HG03025 (cell line): ENCODE measurements around the gene EPB41L5.
A peak's percentile ranks its signal among the peaks of the same experiment; 100 is the strongest.
"Not testable (repeated sequence)": the region's sequence is repeated elsewhere in the genome, so short reads cannot be mapped to it uniquely, and the experiment has no call there.

Source experiments
- ATAC-seq: cut with Tn5 transposase; IDR thresholded peaks from one replicate; pipeline ENCODE4 v1.9.1; 2021; ENCODE audit warnings: mild to moderate bottlenecking, moderate library complexity; ENCODE audit not compliant: unreplicated experiment, low FRiP score

Gene EPB41L5

DNA sequence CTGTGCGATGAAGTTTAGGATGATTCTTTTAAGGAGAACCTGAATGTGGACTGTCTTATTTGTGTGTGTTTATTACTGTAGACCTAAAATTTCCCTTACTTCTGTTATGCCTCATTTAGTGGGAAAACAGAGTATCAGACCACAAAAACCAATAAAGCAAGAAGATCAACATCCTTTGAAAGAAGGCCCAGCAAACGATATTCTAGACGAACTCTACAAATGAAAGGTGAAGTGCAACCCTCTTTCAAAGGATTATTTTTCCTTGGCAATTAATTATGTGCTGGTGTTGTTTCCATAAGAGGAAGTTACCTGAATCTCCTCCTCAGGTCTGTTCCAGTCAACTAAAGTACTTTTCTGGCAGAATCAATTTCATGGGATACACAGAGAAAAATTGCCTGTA, 78.6 kb downstream of the EPB41L5 start:
- no peak for ATAC-seq

DNA sequence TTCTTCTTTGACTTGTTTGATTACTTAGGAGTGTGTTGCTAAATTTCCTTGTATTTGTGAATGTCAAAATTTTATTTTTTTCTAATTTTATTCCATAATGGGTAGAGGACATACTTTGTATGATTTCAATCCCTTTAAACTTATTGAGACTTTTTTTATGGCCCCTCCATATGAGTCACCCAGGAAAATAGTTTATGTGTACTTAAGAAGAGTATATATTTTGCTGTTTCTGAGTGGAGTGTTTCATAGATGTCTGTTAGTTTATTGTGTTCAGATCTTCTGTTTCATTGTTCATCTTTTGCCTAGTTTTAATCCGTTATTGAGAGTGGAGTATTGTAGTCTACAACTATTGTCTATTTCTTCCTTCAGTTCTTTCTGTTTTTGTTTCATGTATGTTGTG, 81.9 kb downstream of the EPB41L5 start:
- no peak for ATAC-seq

DNA sequence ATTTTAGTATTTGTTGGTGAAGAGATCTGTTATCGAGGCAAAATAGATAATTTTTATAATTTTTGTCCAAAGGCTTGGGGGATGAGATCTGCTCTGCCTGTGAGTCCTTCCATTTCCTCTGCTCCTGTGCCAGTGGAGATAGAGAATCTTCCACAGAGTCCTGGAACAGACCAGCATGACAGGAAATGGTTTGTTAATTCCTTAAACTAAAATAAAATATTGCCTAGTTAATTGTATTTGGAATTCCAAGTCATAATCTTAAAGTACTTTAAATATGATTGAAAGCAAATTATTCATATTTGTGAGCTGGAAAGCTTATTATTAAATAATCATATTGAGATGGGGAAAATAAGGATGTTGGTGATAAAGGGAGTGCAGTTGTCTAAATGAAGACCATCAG, 87.8 kb downstream of the EPB41L5 start:
- ATAC-seq, result no peak

DNA sequence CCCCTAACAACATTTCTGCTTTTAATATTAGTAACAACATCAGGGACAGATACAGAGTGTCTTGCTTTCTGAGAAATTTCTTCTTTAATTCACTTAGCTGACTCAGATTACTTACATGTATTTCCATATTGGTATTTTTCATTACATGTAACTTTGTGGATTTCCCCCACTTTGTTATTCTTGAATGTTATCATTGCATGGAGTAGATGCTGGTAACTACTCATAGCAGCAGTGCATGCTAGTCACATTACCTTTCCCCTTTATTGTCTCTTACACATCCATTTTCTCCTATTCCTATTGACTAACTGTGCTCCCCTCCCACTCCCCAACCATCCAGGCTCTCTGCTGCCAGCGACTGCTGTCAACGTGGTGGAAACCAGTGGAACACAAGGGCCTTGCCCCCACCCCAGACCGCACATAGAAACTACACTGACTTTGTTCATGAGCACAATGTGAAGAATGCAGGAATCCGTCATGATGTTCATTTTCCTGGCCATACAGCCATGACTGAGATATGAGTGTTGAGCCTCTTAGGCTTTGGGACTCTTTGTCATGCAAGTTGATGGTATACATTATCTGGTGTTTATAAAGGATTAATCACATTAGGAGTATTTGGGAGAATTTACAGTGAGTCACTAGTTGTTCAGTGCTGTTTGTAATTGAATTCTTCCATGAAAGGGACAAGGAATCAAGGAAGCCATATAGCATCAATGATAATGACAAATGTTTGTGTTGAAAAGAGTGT, 91.0 kb downstream of the EPB41L5 start:
- no peak for ATAC-seq

DNA sequence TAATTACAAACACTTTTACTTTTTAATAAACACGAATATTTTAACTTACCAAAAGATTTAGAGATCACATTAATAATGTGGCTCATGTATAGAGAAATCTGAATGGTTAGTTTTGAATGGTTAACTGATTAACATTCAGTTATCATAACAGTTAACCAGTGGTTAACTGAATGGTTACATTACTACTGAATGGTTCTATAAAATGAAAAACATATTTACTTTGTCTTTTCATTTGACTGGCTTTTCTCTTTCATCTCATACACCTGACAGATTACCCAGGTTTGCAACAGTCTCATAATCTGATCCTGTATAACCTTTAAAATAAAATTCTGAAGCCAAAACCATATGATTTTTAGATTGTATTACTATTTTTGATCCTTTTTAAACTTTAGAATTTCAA, 91.9 kb downstream of the EPB41L5 start:
- ATAC-seq, result no peak

DNA sequence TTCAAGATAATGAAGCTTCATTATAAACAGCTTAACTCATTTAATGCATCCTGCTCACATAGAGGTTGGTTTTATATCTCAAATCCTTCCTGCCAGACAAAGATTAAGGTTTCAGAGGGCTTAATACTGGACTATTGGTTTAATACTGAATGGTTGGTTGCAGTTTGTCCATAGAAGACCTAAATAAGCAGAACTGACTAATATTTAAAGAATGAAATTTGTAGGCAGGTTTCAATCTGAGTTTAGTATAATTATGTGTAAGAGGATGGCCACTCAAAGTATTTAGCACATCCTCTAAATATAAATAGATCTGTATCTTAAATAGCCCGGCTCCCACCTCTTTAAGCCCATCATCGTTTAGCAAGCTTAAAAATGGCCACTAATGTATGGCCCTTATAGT, 92.5 kb downstream of the EPB41L5 start:
- peak; percentile 63 for ATAC-seq

DNA sequence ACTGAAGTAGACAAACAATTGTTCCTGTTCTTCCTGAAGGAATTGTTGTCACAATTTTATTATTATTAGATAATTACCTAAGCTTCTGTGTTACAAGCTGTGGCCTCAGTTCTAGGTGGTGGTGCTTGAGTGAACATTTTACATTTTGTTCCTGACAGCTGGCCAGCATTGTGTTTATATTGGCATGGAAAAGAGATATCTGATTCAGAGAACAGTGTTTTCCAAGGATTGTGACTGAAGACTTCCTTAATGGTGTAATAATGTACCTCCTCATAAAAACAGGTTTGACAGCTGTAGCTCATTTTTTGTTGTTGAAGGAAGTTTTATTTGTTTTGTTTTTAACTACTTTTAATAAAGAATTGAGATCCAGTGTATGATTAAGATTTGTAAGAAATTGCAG, 95.2 kb downstream of the EPB41L5 start:
- ATAC-seq, result no peak

DNA sequence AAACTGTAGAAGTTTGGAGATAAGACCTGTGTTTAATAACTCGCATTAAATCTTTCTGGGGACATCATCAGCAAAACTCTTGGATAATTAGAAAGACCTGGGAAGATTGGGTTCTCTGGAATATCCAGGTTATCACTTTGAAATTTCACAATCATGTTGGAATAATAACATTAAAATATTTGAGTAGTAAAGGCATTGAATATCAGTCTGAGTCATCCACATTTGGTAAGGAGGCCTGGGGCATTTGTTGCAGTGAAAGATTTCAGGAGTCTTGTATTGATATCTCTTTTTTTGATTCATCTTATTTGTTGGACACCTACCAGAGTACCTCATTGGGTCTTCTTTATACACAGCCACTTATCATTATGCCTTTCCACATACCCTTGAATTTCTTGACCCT, 95.9 kb downstream of the EPB41L5 start:
- ATAC-seq, result no peak

DNA sequence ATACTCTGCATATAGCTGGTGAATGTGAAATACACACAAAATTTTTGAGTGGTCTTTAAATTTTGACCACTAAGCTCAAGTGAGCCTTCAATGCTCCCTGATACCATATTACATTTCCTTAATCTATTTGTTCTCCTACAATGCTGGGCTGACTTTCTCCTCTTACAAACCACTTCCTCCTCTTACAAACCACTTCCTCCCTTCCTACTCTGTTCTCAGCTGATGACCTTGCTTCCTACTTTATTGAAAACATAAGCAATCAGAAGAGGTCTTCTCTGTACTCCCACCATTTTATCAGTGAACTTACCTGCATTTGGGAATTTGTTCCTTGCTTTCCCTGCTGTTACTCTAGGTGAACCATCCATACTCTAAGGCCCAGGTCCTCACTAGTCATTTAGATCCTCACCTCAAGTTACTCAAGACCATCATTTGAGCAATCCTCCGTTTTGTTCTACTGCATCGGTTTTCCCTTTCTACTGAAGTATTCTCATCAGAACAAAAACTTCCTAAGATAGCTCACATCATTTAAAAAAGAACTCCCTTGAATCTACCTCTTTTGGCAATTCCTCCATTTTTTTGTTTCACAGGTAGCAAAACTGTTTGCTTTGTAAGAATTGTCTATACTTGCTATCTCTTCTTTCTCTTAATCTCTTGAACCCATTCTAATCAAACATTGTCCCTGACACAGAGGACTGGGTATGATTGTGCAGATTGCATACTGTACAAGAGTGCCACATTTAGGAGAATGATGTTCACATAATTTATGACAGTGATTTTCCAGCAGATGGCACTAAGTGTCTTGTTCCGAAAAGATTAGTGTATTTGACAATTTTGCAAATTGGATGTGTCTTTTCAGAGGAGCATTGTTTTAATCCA, 96.5 kb downstream of the EPB41L5 start:
- no peak for ATAC-seq

DNA sequence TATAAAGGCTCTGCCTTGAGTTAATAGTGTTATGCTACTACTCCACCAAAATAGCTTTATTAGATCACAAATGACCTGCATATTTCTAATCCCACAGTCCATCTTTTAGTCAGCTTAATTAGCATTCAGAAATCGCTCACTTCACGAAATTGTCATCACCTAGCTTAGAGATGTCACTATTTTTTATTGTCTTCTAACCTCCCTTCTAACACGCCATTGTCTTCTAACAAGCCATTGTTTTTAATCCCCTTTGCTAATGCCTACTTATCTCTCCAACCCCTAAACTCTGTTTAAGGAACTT, 97.1 kb downstream of the EPB41L5 start:
- ATAC-seq, result no peak

DNA sequence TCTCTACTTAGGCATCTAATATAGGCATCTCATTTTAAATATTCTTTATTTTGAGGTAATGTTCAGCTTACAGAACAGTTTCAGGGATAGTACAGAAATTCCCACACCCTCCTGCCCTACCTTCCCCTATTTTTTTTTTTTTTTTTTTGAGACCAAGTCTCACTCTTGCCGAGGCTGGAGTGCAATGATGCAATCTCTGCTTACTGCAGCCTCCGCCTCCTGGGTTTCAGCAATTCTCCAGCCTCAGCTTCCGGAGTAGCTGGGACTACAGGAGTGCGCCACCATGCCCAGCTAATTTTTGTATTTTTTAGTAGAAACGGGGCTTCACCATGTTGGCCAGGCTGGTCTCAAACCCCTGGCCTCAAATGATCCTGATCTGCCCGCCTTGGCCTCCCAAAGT, 97.6 kb downstream of the EPB41L5 start:
- ATAC-seq, result no peak

DNA sequence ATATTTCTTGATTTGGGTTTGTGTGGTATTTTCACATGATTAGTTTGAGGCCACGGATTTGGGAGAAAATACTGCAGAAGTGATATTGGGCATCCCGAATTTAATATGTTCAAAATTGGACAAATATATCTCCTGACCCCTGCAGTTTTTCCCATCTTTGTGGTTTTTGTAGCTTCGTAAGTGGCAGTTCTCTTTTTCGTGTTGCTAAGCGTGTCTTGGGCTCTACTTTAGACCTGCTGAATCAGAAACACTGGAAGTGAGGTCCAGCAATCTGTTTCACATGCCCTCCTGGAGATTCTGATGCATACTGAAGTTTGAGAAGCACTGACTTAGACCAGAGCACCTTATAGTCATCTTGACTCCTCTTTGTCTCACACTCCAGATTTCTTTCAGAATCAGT, 98.3 kb downstream of the EPB41L5 start:
- no peak for ATAC-seq

DNA sequence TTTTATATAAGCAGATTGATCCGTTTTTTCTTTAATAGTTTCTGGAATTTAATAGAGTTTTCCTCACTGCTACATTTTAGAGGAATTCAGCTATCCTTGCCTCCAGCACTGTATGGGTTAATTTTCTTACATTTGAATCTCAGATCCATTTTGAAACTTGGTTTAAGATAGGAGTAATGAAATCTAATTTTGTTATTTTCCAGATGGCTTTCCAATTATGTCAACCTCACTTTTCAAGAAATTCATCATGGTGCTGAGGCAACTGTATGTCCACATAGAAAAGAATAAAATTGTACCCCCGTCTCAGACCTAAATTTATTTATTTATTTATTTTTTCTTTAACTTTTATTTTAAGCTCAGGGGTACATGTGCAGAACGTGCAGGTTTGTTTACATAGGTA, 105.1 kb downstream of the EPB41L5 start:
- no peak for ATAC-seq

DNA sequence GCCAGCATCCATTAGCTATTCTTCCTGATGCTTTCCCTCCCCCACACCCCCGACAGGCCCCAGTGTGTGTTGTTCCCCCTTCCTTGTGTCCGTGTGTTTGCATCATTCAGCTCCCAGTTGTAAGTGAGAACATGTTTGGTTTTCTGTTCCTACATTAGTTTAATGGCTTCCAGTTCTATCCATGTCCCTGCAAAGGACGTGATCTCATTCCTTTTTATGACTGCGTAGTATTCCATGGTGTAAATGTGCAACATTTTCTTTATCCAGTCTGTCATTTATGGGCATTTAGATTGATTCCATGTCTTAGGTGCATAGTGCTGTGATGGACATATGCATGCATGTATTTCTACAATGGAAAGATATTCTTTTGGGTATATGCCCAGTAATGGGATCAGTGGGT, 105.6 kb downstream of the EPB41L5 start:
- no peak for ATAC-seq

DNA sequence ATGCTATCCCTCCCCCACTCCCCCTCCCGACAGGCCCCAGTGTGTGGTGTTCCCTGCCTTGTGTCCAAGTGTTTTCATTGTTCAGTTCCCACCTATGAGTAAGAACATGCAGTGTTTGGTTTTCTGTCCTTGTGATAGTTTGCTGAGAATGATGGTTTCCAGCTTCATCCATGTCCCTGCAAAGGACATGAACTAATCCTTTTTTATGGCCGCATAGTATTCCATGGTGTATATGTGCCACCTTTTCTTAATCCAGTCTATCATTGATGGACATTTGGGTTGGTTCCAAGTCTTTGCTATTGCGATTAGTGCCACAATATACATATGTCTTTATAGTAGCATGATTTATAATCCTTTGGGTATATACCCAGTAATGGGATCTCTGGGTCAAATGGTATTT, 108.5 kb downstream of the EPB41L5 start:
- ATAC-seq, result not testable (repeated sequence)

DNA sequence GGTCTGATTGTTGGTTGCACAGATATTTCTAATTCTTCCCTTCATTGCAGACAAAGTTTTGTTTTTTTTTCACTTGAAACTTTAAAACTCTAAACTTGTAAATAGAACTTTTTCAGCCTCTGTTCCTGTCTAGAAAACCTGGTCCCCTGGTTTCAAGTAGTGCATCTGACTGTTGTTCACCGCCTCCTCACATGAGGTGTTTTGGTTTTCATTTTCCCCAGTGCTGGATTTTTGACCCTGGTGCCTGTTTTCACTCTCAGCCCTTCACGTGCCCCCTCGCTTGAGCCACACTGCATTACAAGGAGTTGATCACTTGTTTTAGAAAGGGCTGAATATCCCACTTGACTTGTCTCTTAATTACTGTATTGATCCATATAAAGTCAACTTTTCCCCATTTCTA, 110.2 kb downstream of the EPB41L5 start:
- no peak for ATAC-seq

DNA sequence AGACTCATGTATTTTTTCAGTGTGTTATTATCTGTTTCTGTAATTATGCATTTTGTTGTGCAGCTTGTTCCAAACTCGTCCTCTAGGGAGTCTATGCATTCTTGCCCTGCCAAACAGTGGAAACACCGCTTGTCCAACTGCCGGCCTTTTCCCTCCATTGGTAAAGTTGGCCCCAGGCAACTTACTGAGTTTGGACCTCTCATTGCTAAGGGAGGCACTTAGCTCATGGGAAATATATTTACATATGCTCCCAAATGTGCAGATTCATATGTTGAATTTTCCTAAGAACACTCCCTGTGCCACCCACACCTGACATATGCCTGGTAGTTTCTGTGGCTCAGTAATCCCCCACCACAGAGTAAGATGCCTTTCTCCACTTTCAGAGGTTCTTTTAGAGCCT, 112.3 kb downstream of the EPB41L5 start:
- ATAC-seq, result no peak

DNA sequence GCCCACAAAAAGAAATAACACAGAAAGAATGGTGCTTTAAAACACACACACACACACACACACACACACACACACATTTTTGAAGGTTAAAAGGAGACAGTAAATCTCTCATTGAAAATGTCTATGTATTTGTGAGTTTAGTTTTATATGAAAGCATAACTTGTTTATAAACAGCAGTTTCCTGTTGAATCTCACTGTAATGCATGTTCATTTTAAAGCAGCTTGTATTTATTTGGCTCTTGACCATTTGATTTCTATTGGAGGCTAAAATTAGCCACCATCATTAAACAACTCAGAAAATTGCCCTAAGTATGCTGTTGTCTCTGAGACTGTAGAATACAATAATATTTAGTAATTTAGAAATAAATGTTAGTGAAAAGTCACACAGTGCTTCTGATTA, 115.3 kb downstream of the EPB41L5 start:
- no peak for ATAC-seq

DNA sequence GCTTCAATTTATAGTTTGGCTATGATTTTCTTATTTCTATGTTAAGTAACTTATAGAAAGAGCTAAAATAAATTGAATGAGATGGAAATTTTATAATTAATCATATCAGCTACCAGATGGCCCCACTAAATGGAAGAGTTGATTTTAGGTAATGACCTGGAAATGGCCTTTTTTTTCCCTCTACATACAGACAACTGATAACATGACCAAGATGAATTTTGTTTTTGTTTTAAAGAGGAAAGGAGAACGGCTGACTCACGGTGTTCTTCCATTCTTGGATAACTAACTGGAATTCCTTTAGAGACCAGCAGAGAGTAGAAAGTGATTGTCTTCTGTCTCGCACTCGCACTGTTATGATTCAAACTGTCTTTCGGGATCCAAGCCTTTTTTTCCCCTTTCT, 119.3 kb downstream of the EPB41L5 start:
- ATAC-seq, result no peak

DNA sequence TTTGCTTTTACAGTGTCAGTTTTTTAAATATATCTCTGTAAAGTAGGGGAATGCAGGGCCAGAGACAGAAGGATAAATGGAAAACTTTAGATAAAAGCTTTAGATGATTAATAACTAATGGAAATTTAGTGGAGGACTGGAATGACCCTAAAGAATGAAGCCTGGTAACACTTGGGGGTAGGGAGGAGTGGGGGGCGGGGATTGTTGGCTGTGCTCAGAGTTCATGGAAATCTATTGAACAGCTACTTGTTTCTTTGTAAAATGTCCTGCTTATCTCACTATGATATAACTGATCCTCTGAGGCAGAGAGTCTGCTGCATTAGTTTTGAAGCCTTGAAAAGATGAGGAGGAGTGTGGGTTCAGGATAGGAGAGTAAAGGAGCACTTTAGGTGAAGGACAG, 119.8 kb downstream of the EPB41L5 start:
- no peak for ATAC-seq

DNA sequence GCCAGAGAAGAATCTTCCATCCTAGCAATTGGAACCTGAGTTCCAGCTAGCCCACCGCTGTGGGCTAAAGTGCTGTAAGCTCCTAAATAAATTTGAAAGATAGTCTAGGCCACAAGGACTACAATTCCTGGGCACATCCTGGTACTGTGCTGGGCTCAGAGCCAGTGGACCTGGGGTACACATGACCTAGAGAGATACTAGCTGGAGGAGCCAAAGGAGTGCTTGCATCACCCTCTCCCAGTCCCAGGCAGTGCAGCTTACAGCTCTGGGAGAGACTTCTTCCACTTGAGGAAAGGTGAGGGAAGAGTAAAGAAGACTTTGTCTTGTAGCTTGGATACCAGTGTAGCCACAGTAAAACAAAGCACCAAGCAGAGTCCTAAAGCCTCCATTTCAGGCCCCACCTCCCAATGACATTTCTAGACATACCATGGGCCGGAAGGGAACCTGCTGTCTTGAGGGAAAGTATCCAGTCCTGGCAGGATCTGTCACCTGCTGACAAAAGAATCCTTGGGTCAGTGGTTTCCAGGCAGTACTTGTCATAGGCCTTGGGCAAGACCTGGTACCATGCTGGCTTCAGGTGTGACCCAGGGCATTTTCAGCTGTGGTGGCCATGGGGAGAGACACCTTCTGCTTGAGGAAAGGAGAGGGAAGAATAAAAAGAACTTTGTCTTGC, 120.8 kb downstream of the EPB41L5 start:
- no peak for ATAC-seq

DNA sequence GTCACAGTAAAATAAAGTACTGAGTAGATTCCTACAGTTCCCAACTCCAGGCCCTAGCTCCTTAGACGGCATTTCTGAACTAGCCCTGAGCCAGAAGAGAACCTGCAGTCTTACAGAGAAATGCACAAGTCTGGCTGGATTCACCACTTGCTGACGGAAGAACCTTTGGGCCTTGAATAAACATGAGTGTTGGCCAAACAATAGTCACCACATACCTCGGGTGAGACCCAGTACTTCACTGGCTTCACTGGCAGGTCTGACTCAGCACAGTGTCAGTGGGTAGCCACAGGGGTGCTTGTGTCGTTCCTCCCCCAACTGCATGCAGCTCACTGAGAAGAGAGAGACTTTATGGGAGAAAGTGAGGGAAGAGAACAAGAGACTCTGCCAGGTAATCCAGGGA, 121.4 kb downstream of the EPB41L5 start:
- ATAC-seq, result no peak
